CD4-positive, alpha-beta T cell treated with Interleukin-21 for 1 hour (primary cell): Measurements from ENCODE around the gene APLF.
"Not testable (repeated sequence)": the region's sequence is repeated elsewhere in the genome, so short reads cannot be mapped to it uniquely, and the experiment has no call there.

Experiments
- DNase-seq: peaks from one replicate; pipeline ENCODE4 v3.0.0-alpha.2; 2020

Gene APLF

GRCh38 chr2:68594041-68594440 lies 126.7 kb downstream of the APLF start:
- no peak for DNase-seq

GRCh38 chr2:68594674-68595492 lies 127.5 kb downstream of the APLF start:
- DNase-seq = peak; percentile 63

- not testable (repeated sequence) for DNase-seq
Measured at GRCh38 chr2:68595493-68595785, 128.1 kb downstream of the APLF start.

GRCh38 chr2:68600495-68600894 lies 133.1 kb downstream of the APLF start:
- DNase-seq = not testable (repeated sequence)

GRCh38 chr2:68603059-68603458 lies 135.7 kb downstream of the APLF start:
- DNase-seq = no peak

- no peak for DNase-seq
Measured at GRCh38 chr2:68604077-68604476, 136.7 kb downstream of the APLF start.

GRCh38 chr2:68605939-68606338 lies 138.6 kb downstream of the APLF start:
- DNase-seq = no peak

- no peak for DNase-seq
Measured at GRCh38 chr2:68606759-68607158, 139.4 kb downstream of the APLF start.

GRCh38 chr2:68607837-68608236 lies 140.5 kb downstream of the APLF start:
- no peak for DNase-seq

GRCh38 chr2:68612765-68613519 lies 145.6 kb downstream of the APLF start:
- DNase-seq = no peak

- no peak for DNase-seq
Measured at GRCh38 chr2:68620772-68621171, 153.4 kb downstream of the APLF start.

GRCh38 chr2:68623820-68624219 lies 156.4 kb downstream of the APLF start:
- DNase-seq = no peak

- no peak for DNase-seq
Measured at GRCh38 chr2:68627615-68628014, 160.2 kb downstream of the APLF start.
